GM19468 (cell line): ENCODE data around the gene GP1BA.

Experiments used
- ATAC-seq: cut with Tn5 transposase; IDR thresholded peaks from one replicate; pipeline ENCODE4 v1.9.1; 2021; ENCODE audit warnings: mild to moderate bottlenecking, moderate library complexity, moderate number of reproducible peaks; ENCODE audit not compliant: unreplicated experiment; ENCODE audit errors: extremely low read depth

Gene GP1BA

GRCh38 chr17:4936436-4936835 is 4.4 kb downstream of the GP1BA start:
- no peak for ATAC-seq

DNA sequence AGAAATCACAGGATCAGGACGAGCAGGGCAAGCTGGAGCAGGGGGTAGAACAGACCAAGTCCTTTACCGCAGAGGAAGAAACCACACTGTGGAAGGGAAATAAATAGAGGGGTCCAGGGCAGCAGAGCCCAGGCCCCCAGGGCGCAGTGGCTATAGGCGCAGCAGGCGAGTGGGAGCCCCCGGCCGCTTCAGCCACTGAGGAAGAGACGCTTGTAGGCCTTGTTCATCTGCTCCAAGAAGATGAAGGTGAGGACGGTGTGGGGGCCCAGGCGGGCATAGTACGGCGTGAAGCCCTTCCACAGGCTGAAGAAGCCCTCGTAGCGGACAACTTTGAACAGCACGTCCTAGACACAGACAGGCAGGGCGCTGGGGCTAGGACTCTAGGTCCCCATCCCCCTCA is 5.5 kb downstream of the GP1BA start:
- ATAC-seq: no peak

DNA sequence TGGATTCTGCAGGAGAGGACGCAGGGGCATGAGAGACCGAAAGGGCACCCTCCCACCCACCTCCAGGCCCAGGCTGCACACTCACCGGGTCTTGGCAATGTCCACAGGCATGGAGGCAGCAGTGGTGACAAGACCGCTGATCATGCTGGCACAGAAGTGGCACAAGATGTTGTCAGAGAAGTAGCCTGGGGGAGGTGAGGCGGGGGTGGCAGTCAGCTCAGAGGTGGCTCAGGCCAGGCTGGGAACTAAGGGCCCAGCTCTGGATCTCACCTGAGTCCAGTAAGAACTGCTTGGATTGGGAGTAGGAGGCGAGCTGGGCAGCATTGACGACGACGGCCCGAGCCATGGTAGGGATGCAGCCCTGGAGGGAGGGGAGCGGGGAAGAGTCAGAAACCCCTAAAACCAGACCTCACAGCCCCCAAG is 6.0 kb downstream of the GP1BA start:
- ATAC-seq: no peak

DNA sequence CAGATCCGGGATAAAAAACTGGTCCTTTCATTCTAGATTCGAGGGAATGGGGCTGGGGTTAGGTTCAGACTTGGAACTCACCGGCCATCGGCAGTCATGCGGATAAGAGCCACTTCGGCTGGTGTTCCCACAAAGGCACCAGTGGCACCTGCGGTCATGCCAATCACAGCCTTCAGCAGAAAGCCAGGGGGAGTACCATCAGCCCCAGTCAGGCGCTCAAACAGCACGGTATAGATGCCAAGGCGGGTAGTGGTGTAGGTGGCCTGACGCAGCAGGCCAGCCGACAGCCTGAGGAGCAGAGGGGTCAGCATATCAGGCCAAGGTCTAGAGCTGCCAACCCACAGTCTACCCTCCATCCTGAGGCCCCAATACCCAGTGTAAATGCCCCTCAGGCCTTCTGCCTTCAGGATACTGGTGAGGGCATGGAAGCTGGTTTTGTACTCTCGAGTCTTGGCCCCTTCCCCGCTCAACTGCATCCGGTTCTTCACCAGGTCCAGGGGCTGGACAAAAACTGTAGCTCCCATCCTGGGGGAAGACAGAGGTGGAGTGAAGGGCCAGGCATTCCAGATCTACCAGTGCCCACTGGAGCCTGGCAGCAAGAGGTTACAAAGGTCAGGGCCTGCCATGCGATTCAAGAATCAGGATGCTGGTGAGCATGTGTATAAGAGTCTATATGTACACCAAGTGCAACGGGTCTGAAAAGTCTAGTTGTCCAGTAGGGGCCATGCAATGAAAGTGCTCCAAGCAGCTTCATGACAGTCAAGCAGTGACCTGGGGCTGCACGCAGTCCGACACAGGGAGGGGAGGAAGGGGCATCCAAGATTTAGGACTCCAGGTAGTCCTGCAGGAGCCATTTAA is 6.8 kb downstream of the GP1BA start:
- ATAC-seq: no peak

DNA sequence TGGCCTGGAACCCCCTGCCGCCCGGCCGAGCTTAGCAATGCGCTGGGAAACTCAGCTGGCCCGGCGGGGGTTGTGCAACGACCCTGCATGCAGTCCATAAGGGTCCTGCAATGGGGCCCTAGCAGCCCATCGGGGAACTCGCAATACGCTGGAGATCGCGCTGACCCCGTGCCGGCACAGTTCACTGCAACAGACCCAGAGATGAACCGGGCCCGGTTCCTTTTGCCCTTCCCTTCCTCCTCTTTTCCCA is 7.4 kb downstream of the GP1BA start:
- ATAC-seq: no peak

- peak; percentile 75 for ATAC-seq
These were observed 7.9 kb downstream of the GP1BA start, which contains the start of the genes RNF167 and SLC25A11 for GRCh38 chr17:4939796-4940554. Gene RNF167, plus strand, starts transcription at chr17:4940268. Its CDS starts 642 bp downstream, at chr17:4940910. Gene SLC25A11, minus strand, starts transcription at chr17:4940046. Its CDS starts 136 bp downstream, at chr17:4939910.

DNA sequence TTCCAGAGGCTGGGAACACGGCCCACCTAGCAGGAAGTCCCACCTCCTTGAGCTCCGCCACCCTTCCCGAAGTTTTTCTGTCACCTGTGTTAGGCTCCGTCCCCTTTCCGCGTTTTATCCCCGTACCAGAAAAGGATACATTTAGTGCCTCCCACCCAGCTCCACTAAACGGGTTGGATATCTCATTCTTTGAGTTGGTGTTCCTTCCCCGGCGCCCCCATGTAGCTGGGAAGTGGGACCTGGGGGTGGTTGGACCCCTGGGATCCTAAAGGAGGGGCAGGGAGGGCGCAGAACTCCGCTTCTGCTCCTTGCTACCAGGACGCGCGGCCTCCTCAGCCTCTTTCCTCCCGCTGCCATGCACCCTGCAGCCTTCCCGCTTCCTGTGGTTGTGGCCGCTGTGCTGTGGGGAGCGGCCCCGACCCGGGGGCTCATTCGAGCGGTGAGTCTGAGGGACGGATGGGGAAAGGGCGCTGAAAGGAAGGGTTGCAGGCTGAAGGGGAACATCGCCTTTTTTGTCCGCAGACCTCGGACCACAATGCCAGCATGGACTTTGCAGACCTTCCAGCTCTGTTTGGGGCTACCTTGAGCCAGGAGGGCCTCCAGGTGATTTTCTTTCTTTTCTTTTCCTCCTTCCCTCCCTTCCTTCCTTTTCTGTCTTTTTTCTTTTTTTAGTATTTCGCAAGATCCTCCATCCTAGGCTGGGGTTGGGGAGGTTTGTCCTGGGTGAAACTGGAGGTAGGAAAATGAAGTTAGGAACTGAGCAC is 8.7 kb downstream of the GP1BA start:
- no peak for ATAC-seq

DNA sequence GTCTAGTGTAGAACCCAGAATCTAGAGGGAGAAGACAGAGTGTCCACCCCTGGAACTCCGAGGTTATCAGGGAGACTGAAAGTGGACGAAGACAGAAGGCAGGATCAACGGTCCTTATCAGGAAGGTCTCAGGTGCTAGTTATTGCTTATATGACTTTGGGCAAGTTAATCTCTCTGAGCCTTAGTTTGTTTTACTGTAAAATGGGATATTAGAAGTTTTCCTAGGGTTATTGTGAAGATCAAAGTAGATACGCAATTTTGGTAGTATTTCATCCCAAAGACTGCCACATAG is 9.2 kb downstream of the GP1BA start:
- ATAC-seq: no peak

GRCh38 chr17:4942760-4943508 is 10.9 kb downstream of the GP1BA start:
- no peak for ATAC-seq

DNA sequence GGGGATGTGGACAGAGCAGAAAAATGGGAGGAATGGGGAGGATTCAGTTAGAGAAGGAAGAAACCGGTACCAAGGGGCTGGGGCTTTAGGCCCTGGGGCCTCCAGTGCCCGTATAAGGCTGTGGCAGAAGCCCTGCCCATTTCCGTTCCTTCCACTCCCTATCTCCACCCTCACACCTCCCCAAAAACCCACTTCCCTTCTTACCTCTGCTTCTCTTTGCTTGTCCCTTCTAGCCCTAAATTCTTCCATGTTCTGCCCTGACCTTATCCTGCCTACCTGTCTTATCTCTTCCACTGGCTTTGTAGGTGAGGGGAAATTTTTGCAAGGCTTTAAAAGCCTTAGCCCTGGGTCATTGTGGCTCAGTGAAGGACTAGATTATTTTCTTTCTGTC is 12.1 kb downstream of the GP1BA start:
- ATAC-seq: no peak

GRCh38 chr17:4944554-4945175 is 12.6 kb downstream of the GP1BA start:
- ATAC-seq: no peak

DNA sequence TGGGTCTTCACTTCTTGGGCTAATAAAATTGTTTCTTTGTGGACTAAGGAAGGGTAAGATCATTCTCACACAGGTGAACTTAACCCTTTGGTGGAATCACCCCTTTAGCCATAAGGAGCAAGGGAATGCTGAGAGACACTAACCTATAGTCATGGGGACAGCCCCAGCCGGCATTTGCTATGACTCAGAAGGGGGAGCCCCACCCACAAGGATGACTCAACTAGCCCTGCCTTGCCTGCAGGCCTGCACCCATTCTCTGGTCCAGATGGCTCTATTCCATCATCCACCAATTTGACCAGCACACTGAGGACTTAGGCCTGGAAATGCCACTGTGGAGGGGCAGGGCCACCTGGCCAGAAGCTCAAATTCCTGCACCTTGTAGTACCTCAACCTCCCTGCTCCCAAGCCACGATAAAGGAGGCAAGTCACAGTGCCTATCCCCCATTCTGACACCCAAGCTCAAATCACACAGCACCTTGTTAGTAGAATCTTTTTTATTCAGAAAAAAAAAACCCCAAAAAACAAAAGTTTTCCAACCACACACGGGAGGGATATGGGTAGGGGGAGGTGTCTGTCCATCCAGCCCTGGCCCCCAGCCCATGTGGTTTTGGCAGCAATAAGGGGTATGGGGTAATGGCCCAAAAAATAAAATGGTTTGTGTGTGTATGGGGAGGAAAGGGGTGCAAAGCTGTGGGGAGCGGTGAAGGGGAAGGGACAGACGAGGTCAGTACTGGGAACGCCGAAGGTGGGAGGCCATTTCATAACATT is 13.3 kb downstream of the GP1BA start:
- ATAC-seq: no peak

DNA sequence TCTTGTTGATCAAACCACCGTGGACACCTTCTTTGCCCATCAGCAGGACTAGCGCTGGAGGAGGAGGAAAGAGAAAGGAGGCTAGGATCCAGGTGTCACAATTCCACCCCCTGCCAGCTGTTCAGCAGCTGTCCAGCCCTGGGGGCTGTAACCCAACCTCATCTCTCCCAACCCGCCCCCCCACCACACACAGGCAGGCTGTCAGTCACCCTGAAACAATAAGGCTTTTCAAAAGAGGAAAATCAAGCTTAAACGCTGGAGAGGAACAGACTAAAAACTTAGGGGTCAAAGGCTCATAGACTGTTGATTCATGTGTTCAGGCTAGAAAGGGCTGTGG is 13.8 kb downstream of the GP1BA start:
- no peak for ATAC-seq

- ATAC-seq: no peak
These were observed 14.4 kb downstream of the GP1BA start for GRCh38 chr17:4946312-4946976.

DNA sequence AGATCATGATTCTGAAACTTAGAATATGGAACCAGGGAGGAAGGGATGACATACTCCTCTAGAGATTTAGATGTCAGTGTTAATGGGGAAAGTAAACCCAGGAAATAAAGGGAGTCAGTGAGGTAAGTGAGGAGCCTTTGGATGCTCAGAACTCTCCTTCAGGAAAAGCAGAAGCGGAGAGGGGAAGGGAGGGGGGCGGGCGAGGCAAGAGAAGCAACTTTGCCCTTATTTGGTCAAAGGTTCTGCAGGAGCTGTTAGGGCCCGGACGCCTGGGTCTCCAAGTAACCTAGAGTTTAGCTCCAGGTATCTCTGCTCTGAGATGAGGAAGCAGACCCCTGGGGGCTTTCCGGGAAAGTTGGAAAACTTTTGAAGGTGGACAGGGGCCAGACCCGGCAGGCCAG is 14.9 kb downstream of the GP1BA start:
- no peak for ATAC-seq

- ATAC-seq: no peak
These were observed 15.5 kb downstream of the GP1BA start for GRCh38 chr17:4947411-4948165.

DNA sequence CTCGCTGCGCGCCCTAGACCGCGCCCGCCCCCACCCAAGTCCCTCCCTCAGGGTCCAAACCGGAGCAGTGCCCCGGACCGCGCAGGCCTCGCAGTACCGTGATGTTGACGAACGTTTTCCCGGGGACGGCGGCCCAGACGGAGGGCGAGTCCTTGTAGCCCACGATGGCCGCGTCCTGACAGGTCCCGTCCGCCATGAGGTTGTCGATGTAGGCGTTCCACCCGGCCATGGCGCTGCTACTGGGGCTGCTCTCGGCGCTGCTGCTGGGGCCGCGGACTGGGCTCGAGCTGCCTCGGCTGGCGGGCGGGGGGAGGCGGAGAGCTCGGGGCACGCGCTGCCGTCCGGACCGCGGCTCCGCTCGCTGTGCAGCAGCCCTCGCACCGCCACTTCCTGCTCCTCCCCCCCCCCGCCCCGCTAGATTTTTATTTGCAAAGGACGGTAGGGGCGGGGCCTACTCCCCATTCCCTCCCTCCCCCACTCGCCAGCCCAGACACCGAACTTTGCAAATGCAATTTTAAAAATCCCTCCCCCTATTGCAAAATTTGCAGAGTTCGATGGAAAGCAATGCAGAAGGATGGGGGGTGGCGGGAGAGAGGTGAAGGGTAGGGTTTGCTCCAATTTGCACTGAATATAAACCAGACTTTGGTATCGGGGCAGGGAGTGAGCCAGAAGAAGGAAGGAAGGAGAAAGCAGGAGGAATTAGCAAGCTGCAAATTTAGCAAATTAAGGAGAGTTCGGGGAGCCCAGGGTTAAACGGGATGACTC is 16.3 kb downstream of the GP1BA start, which contains the start of gene PFN1:
TSS of gene PFN1 (minus strand) at position 365 of the 765 bp plus-strand sequence. CDS start at position 229, 136 bp downstream.
- no peak for ATAC-seq
